ENCODE results near the gene LRRC39.
A peak's percentile ranks its signal among the peaks of the same experiment; 100 is the strongest.
"Not testable (repeated sequence)": the region's sequence is repeated elsewhere in the genome, so short reads cannot be mapped to it uniquely, and the experiment has no call there.

LRRC39 gene

GRCh38 chr1:100178091-100178490, at the start of gene LRRC39:
TSS of gene LRRC39 (minus strand) at chr1:100178256. CDS start at chr1:100168516, 9,740 bp downstream.
- no peak for DNase-seq

GRCh38 chr1:100222428-100222827, 44.4 kb upstream of the LRRC39 start:
- DNase-seq, result no peak

GRCh38 chr1:100219883-100220282, 41.8 kb upstream of the LRRC39 start:
- DNase-seq, result no peak

DNA sequence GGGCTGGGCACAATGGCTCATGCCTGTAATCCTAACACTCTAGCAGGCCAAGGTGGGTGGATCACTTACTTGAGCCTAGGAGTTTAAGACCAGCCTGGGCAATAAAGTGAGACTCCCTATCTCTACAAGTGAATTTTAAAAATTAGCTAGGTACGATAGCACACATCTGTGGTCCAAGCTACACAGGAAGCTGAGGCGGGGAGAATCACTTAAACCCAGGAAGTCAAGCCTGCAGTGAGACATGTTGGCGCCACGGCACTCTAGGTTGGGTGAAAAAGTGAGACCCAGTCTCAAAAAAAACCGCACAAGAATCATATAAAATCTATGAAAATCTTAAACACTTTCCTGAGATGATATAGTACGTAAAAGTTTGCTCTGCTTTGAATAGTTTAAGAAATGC, 41.4 kb upstream of the LRRC39 start:
- DNase-seq, result no peak

GRCh38 chr1:100217834-100218233, 39.8 kb upstream of the LRRC39 start:
- DNase-seq, result no peak

DNA sequence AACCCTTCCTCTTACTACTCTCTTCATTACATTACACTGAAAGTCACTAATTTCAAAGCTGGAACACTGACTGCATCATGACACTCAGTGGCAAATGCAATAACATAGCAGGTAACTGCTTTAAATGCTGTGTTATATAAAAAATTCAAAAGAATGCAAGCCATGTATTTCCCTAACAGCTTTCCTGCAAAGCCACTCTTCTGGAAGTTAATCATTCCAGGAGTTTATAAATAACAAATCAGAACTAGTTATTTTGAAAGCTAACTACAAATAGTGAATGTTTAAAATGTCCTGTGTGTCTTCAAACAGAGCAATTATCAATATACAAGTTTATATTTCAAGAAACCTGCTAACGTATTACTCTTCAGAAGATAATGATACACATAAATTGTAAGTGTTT, 37.0 kb upstream of the LRRC39 start:
- no peak for DNase-seq

DNA sequence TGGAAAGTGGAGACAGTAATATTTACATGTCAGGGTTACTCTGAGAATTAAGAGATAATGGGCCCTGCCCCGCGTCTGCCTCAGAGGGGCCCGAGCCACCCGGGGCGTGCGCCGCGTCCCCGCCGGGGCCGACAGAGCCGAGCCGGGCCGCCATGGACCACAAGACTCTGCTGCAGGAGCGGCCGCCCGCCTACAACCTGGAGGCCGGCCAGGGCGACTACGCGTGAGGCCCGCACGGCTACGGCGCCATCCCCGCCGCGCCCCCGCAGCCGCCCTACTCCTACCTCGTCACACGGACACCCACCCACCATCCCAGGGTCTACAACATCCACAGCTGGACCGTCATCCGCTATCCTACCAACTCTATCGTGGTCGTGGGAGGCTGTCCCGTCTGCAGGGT, 35.1 kb upstream of the LRRC39 start:
- no peak for DNase-seq

GRCh38 chr1:100206301-100206700, 28.2 kb upstream of the LRRC39 start:
- DNase-seq, result no peak

DNA sequence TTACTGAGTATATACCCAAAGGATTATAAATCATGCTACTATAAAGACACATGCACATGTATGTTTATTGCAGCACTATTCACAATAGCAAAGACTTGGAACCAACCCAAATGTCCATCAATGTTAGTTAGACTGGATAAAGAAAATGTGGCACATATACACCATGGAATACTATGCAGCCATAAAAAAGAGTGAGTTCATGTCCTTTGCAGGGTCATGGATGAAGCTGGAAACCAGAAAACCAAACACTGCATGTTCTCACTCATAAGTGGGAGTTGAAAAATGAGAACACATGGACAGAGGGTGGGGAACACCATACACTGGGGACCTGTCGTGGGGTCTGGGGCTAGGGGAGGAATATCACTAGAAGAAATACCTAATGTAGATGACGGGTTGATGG, 27.5 kb upstream of the LRRC39 start:
- not testable (repeated sequence) for DNase-seq

- not testable (repeated sequence) for DNase-seq
Measured at GRCh38 chr1:100205103-100205502, 27.0 kb upstream of the LRRC39 start.

- DNase-seq, result not testable (repeated sequence)
Measured at GRCh38 chr1:100202703-100203102, 24.6 kb upstream of the LRRC39 start.

- DNase-seq, result not testable (repeated sequence)
Measured at GRCh38 chr1:100200060-100200459, 22.0 kb upstream of the LRRC39 start.

- DNase-seq, result no peak
Measured at GRCh38 chr1:100198596-100198995, 20.5 kb upstream of the LRRC39 start.

DNA sequence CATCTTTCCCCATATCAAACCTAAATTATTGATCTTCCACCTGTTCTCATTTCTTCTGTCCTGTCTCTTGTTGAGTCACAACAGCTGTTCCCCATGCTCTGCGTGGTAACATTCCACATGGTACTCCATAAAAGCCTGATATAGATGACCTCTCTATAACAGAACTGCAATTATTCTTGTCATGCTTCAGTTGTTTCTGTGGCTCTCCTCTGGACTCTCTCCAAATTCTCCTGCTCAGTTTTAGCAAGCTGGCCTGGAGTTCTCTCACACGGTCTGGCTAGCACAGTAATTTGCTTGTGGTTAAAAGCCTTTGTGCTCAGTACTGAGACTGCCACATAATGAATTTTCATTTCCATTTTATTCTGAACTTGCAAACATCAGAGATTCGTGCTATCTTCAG, 10.6 kb upstream of the LRRC39 start:
- peak; percentile 44 for DNase-seq

GRCh38 chr1:100187912-100188311, 9.9 kb upstream of the LRRC39 start:
- DNase-seq, result no peak

- no peak for DNase-seq
Measured at GRCh38 chr1:100184536-100184935, 6.5 kb upstream of the LRRC39 start.

DNA sequence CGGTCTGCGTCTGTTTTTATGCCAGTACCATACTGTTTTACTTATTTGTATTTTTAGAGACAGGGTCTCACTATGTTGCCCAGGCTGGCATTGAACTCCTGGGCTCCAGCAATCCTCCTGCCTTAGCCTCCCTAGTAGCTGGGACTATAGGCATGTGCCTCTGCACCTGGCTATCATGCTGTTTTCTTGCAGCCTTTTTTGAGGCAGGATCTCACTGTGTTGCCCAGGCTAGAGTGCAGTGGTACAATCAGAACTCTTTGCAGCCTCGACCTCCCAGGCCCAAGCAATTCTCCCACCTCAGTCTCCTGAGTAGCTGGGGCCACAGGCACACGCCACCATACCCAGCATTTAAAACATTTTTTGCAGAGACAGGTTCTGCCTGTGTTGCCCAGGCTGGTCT, 5.3 kb upstream of the LRRC39 start:
- no peak for DNase-seq

DNA sequence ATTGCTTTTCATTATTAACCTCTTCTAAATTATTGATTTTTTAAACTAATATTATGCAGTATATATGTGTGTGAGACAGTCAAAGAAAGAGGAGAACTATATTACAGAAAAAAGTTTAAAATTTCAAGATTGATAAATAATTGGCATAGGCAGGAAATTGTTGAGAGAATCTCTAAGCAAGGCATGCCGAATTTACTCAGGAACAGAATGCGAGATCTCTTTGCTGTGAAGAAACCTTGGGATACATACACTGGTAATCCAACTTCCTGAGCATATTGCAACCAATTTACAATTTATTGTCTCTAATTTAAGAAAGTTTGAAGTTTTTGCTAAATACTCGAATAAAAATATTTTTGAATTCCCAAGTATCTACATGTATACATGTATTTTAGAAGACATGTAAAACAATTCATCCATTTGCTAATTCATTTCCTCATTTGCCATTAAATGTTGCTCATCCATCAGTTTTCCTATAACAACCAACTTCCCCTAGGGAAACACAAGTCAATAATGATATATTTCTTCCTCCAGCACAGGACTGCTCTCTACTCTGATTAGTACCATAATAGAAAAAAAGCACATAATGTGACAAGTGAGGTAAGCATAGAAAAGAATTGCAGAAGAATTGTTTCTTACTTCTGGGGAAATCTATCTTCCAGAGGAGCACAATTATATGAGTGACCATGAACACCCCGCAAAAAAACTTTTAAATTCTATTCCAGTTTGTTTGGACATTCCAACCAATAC, 588 bp downstream of the LRRC39 start:
- DNase-seq, result no peak

DNA sequence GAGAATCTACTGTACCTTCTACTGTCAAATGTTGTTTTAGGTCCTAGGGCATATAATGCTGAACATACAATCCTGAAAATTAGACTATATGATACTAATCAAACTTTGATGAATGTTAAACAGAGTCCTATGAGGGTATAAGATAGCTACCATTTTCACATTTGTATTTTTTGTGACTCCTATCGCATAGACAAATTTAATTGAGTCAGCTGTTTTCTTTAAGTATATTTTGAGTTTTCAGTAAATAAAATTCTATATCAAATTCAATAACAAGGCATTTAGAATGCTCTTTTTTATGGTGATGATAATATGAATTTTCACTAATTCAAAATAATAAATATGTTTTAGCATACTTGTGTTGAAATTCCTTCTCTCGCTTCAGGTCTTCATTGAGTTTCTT, 10.0 kb downstream of the LRRC39 start:
- DNase-seq, result no peak

DNA sequence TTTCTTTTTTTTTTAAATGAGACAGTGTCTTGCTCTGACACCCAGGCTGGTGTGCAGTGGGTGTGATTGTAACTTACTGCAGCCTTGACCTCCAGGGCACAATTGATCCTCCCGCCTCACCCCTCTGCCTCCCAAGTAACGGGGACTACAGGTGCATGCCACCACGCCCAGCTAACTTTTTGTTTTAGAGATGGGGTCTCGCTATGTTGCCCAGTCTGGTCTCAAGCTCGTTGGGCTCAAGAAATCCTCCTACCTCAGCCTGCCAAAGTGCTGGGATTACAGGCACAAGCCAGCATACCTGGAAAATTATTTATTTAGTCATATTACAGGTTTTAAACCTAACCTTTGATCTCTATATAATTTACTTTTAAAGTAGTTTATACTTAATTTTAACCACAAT, 13.4 kb downstream of the LRRC39 start:
- no peak for DNase-seq

GRCh38 chr1:100164216-100164615, 13.8 kb downstream of the LRRC39 start:
- DNase-seq, result no peak

DNA sequence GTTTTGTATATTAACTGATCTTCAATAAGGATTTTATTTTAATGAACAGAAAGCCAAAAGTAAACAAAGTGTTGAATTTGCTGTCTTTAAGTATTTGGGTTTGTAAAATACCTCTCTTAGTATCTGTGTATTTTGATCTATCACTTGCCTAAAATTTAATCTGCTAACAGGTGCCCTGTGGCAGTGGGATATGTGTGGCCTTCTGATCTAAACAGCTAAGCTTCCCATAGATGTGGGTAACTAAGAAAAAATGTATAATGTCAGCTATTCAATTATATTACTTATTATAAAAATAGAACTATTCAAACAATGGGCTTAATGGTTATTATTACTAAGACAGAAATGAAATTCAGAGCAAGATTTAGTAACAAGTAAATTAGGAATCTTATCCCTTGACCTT, 15.2 kb downstream of the LRRC39 start:
- no peak for DNase-seq

GRCh38 chr1:100152271-100152670, 25.8 kb downstream of the LRRC39 start:
- no peak for DNase-seq

GRCh38 chr1:100151679-100152078, 26.4 kb downstream of the LRRC39 start:
- DNase-seq, result no peak

GRCh38 chr1:100147875-100148274, 30.2 kb downstream of the LRRC39 start:
- no peak for DNase-seq
